ENCODE measurements around the gene SAC3D1. TPM values are rescaled to one million over a fixed set of nuclear protein-coding genes. Genes with fewer than 3 reads are reported as not detected.

Gene SAC3D1
- total RNA-seq, 2 donors from 2014 or later, result 11.1 to 11.6 TPM

DNA sequence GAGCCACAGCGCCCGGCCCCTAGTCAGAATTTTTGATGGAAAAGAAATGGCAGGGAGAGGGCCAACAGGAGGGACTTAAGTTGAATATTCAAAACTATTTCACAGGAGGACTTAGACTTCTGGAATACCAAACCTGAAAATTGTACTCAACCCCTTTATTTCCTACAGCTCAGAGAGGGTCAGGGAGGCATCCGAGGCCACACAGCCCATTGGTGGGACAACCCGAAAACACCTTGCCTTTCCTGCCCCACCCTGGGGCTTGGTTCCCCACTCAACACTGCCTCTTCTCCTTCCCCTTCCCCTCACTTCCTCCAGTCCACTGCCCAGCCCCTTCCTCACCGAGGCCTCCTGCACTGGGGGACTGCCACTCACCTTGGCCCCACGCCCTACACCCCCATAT, 16.0 kb downstream of the SAC3D1 start:
- intact Hi-C loops (cut with DNase I, micrococcal nuclease), result no loop called here
- no peak for ATAC-seq

DNA sequence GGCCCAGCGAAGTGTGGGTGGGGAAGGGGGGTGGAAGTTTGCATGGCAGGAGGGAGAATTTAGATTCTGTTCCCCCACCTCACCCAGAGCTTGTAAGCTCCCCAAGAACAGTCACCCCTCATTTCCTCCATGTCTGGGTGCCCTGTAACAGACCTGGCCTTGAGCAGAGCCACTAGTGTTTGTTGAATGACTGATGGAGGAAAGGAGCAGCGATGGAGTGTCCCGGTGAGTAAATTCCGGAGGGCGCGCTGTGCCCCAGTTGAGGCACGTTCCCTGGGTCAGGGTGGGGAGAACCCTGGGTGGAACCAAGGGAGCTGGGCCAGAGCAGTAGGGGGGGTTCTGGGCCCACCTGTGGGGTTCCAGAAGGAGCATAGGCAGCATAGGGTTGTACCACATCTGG, 16.5 kb downstream of the SAC3D1 start:
- intact Hi-C loops (cut with DNase I, micrococcal nuclease), result no loop called here
- no peak for ATAC-seq
- DNase-seq, result no peak

More for the DNA sequence above, 16.0 kb downstream of the SAC3D1 start:
- DNase-seq, result no peak

DNA sequence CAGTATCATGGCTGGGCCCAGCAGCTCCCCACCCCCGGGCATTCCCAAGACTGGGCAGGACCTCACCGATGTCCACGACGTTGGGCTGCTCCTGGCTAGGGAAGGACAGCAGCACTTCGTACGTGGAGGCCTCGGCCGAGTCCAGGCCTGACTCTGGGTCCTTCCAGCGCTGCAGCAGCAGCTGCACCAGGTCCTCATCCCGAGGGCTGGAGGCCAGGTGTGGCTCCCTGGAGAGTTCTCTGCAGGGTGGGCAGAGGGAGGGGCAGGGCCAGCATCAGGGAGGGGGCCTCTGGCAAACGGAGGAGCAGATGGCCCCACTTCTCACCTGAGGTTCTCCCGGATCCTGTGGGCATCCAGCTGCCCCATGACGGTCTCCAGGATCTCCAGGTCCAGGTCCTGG, 17.0 kb downstream of the SAC3D1 start:
- intact Hi-C loops (cut with DNase I, micrococcal nuclease), result no loop called here
- ATAC-seq (no peak), DNase-seq (no peak)

DNA sequence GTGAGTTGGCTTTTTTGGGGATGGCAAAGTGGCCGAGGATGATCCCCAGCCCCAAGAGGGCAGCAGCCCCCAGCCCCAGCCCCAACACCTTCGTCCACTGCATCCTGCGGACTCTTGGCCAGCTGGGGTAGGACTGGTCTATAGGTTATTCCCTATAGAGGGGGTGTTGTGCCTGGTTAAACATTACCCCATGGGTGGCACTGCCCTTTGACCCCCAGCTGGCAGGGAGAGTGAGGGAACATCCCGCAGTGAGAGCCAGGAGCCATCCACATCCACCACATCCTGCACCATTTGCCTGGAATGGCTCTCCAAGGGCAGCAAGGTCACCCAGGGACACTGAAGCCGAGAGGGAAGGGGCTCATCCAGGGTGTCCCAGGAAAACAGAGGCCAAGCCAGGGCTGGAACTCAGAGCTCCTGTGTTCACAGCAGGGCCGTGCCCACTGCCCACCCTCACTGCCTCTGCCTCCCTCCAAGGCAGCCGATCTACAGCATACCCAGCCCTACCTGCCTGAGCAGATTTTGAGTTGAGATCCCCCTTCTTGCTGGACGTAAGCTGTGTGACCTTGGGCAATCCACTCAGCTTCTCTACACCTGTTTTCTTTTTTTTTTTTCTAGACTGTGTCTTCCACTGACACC, 17.5 kb downstream of the SAC3D1 start, which contains the start of gene NAALADL1:
Gene NAALADL1 (minus strand): TSS at position 135 of the 636 bp plus-strand sequence. CDS start 32 bp downstream, at position 103.
- peak in 1 of 2 donors; percentile 37 for DNase-seq
- peak; percentile 79 for ATAC-seq
- intact Hi-C loops (cut with DNase I, micrococcal nuclease), result no loop called here

DNA sequence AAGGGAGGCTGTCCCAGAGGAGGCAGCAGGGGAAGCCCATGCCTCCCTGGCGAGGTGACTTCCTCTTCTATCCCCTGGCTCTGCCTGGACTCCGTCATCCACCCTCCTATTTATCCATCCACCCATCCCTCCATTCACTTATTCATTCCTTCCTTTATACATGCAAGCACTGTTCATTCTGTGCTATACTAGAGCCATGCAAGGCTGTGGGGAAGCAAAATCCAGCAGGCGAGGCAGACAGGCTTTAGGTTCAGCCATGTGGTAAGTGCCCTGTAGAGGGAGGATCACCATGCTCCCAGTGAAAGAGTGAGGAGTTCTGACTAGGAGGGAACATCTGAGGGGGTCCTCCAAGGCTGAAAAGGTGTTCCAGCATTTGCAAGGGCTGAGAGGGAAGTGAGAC, 18.5 kb downstream of the SAC3D1 start:
- intact Hi-C loops (cut with DNase I, micrococcal nuclease), result no loop called here
- ATAC-seq, result no peak
- no peak for DNase-seq

DNA sequence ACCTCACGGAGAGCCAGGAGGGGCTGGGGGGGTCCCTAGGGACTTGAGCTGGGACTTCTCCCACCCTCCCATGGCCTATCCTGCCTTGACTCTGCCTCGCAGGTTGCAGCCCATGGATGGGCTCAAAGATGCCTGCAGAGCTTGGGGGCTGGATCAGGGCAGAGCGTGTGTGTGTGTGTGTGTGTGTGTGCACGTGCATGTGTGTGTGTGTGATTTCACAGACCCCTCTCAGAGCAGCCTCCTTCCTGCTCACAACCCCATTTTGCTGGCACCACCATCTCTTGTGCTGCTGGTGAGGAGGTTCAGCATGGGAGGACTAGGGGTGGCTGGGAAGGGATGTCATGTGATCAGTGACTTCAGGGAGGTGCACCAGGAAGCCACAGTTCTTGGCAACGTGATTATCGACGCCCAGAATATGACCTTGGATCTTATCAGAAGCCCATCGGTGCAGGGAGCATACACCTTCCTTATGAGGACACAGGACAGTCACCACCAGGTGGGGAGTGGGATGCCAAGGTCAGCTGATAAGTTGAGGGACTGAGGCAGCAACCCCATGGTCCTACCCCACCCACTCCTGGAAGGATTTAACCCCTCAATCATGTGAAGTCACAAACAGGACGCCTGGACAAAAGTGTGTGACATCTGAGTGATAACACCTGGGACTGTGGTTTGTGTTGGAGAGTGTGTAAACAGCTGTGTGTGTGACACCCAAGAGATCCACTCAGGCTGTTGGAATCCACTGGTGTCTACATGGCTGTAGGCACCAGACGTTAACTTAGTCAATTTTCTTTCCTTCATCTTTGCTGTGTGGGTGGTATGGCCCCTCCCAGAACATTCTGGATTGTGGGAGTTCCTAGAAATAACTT, 19.2 kb downstream of the SAC3D1 start:
- DNase-seq, result no peak
- intact Hi-C loops (cut with DNase I, micrococcal nuclease), result no loop called here
- peak; percentile 86 for ATAC-seq

DNA sequence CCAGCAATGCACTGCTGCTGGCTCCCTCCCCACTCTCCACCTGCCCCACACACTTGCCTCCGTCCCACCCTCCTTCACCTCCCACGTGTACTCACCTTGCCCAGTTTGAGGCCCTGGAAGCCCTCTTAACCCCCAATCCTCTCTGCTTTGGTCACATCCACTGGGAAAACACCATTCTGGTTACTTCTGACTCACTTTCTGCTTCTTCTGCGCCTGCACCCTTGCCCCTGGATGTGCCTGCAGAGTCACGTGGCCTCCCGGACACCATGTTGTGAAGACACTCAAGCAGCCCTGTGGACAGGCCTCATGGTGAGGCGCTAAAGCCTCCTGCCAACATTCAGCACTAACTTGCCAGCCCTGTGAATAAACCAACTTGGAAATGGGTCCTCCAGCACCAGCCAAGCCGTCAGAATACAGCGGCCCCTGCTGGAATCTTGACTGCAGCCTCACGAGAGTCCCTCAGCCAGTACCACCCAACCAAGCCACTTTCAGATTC, 20.0 kb downstream of the SAC3D1 start:
- DNase-seq (no peak), ATAC-seq (no peak)
- intact Hi-C loops (cut with DNase I, micrococcal nuclease), result no loop called here

DNA sequence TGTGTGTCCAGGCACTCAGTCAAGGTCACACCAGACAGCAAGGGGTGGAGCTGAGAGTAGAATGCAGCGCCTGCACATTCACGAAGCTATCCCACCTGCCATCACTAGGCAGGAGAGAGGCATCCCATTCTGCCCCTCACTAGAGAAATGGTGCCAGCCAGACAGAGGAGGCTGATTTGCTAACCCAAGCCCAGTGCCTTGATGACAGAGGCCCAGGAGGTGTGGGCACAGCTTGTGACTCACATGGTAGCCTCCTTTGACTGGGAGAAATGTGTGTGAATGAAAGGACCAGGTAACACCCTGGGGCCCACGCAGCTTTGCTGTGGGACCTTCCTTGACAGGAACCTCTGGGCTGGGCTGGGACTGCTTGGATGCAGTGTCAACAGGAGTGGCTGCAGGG, 22.5 kb downstream of the SAC3D1 start:
- intact Hi-C loops (cut with DNase I, micrococcal nuclease), result no loop called here
- no peak for DNase-seq
- no peak for ATAC-seq

DNA sequence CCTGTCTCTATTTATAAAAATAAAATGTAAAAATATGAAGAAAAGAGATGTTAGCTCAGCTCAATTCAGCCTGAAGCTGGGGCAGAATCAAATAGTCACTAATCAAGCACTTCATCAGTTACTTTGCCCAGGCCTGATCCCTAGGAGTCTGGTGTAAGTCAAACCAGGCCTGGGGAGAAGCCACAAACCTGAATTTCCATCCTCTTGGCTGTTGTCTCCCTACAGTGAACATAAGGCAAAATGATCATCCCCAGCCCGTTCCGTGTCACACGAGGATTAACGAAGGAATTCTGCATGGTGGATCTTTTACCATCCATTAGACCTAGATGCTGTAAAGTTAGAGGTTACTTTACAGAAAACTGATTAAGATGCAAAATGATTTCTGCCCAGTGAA, 23.8 kb downstream of the SAC3D1 start:
- no peak for DNase-seq
- ATAC-seq, result no peak
- intact Hi-C loops (cut with DNase I, micrococcal nuclease), result no loop called here

DNA sequence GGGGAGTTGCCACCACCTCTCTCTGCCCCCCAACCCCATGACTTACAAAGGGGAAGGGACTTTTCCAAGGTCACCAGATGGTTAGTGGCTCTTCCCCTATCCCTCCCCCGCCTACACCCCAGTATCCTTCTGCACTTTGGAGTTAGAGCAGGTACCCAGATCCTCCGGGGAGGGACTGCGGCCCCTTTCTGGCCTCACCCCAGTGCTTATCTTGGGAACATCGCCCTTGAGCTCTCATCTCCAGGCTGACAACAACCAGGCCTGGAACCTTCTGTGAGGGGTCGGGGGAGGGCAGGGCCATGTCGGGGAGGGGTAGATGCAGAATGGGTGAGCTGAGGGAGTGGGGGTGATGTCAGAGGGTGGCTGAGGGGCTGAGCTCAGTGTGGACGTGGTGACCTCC, 24.8 kb downstream of the SAC3D1 start:
- intact Hi-C loops (cut with DNase I, micrococcal nuclease), result no loop called here
- ATAC-seq, result no peak
- DNase-seq, result no peak

DNA sequence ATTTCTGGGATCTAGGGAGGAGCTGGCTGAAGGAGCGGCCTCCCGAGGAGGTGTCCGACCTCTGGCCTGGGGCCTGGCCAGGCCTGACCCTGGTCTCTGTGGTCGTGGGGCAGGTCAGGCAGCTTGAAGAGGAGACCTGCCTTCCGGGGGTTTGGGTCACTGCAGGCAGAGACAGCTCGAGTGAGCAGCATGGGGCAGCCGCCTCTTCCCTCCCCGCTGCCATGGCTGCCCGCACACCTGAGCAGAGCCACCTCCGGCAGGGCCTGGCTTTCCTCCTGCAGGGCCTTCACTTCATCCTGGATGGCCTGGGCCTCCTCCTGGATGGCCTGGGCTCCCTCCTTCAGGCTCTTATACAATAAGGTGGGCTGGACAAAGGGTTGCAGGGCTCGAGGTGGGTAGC, 25.3 kb downstream of the SAC3D1 start:
- intact Hi-C loops (cut with DNase I, micrococcal nuclease), result no loop called here
- DNase-seq, result no peak
- ATAC-seq, result no peak

DNA sequence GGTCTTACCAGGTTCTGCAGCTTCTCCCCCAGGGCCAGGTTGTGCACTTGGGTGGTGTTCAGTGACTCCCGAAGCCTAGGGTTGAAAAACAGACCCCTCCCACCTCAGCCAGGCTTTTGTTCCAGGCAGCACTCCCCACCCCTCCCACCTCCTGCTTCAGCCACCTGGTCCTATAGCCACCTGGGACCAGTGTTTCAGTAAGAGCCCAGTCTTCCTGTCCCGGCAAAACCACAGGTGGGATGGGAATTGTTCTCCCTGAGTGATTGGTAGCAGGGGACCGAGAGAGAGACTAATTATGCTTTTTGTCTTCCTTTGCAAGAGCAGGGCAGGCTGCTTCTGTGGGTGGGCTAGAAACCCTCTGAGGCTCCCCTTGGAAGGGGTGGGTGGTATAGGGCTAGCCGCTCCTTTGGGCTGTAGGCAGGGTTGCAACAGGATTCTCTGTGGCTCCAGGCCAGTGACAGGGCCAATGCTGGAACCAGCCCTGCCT, 25.8 kb downstream of the SAC3D1 start:
- no peak for DNase-seq
- intact Hi-C loops (cut with DNase I, micrococcal nuclease), result no loop called here
- ATAC-seq, result no peak

DNA sequence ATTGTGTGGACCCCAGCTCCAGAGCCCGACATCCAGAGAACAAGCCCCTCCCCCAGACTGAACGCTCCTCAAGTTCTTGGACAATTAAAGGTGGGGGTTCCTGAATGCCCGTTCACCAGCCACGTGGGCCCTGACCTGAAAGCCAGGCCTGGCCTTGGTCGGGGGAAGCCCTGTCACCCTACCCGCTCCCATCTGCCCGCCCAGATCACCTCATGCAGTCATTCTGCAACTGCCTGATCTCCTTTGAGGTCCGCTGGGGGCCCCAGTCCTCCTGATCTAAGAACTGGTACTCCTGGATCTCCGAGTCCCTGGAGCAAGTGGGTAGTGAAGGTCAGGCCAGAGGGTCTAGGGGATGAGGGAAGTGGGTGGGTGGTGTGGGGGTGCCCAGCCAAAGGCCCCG, 26.4 kb downstream of the SAC3D1 start:
- ATAC-seq (no peak), DNase-seq (no peak)
- intact Hi-C loops (cut with DNase I, micrococcal nuclease), result no loop called here

DNA sequence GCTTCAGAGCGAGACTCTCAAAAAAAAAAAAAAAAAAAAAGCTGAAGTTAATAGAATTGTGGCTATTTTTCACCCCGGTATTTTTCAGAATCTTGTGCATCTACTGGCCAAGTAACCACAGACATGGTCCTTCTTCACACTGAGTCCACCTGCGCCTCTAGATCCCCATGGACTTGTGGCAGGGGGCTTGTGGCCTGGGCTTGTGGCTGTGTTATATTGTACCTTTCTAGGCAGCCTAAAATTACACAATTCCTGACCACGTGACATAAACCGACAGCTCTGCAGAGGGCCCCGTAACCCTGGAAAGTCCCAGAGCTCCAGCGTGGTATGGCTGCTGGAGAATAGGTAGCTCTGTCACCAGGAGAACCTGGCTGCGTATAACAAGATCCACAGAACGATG, 28.2 kb downstream of the SAC3D1 start:
- DNase-seq, result no peak
- intact Hi-C loops (cut with DNase I, micrococcal nuclease), result no loop called here

DNA sequence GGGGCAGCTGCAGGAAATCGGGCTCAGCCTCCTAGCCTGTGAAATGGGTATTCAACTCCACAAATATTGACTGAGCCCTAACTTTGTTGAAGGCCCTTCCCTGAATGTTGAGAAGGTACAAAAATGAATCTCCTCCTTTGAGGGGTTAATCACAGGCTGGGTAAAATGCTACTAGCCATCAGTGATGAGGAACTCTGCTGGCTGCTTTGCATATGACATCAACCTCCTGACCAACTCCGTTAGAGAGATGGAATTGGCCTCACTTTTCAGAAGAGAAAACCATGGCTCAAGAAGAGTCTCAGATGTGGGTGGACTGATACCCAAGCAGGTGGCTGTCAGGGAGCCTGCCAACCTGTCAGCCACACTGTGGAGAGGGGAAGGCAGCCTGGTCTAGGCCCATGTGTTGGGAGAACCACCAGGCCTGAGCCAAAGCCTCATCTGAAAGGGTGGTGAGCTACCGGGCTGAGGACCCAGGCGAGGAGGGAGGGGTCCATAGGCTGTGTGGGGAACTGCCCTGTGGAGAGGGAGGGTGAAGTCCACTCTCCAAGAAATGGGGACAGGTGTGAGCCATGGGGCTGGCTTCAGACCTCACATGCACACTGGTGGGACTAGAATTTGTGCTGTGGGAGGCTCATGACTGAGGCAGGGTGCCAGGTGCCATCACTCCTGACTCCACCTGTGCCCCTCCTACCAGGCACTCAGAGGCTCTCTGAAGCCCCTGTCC, 31.1 kb downstream of the SAC3D1 start:
- intact Hi-C loops (cut with DNase I, micrococcal nuclease), result no loop called here
- ATAC-seq (no peak), DNase-seq (no peak)

More for the DNA sequence above, 28.2 kb downstream of the SAC3D1 start:
- ATAC-seq, result no peak

DNA sequence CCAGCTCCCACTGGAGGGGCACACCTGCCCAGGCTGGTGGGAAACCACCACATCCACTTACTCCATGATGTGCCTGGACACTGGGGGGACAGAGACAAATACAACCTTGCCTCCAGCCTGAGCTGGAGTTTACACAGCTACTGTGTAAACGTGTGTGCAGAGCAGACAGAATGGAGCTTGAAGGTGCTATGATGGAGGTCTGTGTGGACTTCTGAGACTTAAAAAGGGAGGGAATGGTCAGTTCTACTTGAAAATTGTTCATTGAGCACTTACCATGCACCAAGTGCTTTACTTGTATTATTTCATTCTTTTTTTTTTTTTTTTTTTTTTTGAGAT, 31.6 kb downstream of the SAC3D1 start:
- intact Hi-C loops (cut with DNase I, micrococcal nuclease), result no loop called here
- ATAC-seq, result no peak
- no peak for DNase-seq

DNA sequence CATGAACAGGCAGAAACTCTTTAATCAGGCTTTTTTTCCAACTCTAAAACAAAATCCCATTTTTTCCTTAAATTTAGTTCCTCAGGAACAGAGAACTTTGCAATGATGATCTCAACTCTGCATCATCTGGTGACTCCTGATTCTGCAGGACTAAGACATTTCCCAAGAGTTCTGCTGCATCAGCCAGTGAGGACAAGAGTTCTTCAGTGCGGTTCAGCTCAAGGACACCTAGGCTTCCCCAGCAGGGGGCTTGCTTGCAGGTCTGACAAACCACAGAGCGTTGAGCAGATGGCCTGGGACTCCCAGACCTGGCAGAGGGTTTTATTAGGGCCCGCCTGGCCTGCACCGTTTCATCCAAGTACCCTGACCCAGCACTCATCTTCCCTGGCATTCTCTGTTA, 36.4 kb downstream of the SAC3D1 start:
- DNase-seq (no peak), ATAC-seq (no peak)
- intact Hi-C loops (cut with DNase I, micrococcal nuclease), result no loop called here

DNA sequence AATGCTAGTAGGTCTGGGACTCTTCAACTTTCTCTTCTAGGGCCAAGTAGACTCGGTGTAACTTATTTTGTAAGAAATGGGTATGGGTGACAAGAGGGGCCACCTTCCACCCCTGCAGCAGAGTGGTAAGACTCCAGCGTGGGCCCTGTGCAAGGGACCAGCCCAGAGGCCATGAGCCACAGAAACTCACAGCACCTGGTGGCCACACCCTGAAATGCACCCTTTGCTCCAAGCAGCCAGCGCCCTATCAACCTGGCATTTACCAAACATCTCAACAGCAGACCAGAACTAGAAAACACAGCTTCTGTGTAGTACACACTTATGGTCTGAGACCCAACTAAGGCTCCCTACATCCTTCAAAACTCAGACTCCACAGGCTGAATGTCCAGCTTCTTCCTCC, 37.1 kb downstream of the SAC3D1 start:
- intact Hi-C loops (cut with DNase I, micrococcal nuclease), result no loop called here
- peak; percentile 98 for ATAC-seq
- DNase-seq, result peak; percentile 61 to 86

DNA sequence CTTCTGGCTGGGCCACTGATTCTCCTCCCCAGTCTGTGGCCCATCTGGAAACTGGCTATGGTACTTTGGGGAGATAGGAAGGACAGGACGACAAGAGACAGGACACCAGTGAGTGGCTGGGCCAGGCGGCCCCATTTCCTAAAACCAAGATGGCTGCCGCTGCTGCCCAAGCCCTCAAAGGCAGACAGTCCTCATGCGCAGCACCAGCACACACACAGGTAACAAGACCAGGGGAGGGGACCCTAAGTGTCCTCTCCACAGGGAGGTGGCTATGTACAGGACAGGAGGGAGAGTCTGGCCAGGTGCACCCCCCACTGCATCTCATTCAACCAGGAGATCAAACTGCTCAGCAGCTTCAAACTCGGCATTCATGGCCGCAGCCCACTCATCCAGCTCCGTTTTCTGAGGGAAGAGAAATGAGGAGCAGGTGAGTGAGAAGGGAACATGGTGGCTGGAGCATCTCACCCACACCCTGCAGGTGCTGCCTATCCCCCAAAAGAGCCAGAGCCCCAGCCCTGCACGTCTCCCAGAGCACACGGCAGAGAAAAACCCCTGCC, 37.9 kb downstream of the SAC3D1 start:
- intact Hi-C loops (cut with DNase I, micrococcal nuclease), result no loop called here
- no peak for DNase-seq
- ATAC-seq, result no peak
